ENCODE results near the gene CSRNP3. TPM values are rescaled to one million over a fixed set of nuclear protein-coding genes. Genes with fewer than 3 reads are reported as not detected.

The CSRNP3 gene
- total RNA-seq, 3 donors from 2014 or later (not counting 1 experiment from before 2014, with no cell fraction given) = not detected

DNA sequence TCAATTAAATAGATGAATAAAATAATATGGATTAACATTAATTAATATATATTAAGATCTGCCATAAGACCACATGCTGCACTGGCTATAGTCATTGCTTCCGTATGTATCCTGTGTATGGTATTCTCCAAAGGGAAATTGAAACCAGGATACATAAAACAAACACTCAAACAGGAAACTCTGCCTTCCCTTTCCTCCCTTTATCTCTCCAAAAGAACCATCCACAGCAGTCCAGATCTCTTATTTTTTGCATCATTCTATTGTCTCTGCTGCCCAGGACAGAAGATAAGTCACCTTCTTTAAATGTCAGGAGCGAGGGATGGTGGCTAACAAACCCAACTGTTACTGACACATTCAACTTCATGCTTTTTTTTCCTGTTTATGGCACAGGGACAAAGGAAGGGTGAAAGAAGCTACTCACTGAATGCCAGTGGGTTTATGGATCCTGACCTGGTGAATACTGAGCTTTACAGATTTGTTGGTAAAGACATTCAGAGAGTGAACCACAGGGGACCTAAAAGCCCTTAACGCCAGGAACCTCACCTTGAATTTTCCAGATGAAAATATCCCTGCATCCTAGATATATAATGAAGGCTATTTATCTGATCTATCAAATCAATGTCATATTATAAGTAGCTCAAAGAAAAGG is 67.5 kb downstream of the CSRNP3 start:
- TF ChIP-seq, protein P1, sequence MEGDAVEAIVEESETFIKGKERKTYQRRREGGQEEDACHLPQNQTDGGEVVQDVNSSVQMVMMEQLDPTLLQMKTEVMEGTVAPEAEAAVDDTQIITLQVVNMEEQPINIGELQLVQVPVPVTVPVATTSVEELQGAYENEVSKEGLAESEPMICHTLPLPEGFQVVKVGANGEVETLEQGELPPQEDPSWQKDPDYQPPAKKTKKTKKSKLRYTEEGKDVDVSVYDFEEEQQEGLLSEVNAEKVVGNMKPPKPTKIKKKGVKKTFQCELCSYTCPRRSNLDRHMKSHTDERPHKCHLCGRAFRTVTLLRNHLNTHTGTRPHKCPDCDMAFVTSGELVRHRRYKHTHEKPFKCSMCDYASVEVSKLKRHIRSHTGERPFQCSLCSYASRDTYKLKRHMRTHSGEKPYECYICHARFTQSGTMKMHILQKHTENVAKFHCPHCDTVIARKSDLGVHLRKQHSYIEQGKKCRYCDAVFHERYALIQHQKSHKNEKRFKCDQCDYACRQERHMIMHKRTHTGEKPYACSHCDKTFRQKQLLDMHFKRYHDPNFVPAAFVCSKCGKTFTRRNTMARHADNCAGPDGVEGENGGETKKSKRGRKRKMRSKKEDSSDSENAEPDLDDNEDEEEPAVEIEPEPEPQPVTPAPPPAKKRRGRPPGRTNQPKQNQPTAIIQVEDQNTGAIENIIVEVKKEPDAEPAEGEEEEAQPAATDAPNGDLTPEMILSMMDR (IDR thresholded peaks at IDR 0.05) = no peak
- H3K27me3 Mint-ChIP-seq (ENCODE audit: low read depth in 2 of 2) = peaks cover 0 to 3% of the 10 kb centered on the region in 2 donors
- ATAC-seq (no peak), DNase-seq (no peak)
- WGBS (ENCODE audit: insufficient coverage) = no CpG with 5 or more reads among the region's 3 CpGs
- Histone ChIP-seq H3K4me3 (ENCODE audit: low read length) (no peak overlapping the region), H3K4me1 (ENCODE audit: control insufficient read depth, insufficient read depth, low read length) (no peaks in the 10 kb centered on the region), H3K27me3 (ENCODE audit: control insufficient read depth, insufficient read depth, low read length) (peaks cover 2% of the 10 kb centered on the region), H3K27ac (ENCODE audit: low read length) (no peak overlapping the region), H3K36me3 (ENCODE audit: control insufficient read depth, insufficient read depth, low read length) (no peaks in the 10 kb centered on the region), H3K9me3 (ENCODE audit: control insufficient read depth, insufficient read depth, low read length) (no peaks in the 10 kb centered on the region)
- no peaks in the 10 kb centered on the region for H3K36me3 Mint-ChIP-seq
- H3K27ac Mint-ChIP-seq = no peak overlapping the region
- H3K9me3 Mint-ChIP-seq = no peaks in the 10 kb centered on the region
- no peaks in the 10 kb centered on the region for H3K4me1 Mint-ChIP-seq
- H3K4me3 Mint-ChIP-seq = no peak overlapping the region
- intact Hi-C loops (cut with micrococcal nuclease) = no loop called here

- no peak overlapping the region for H3K4me3 ChIP-seq (ENCODE audit: low read length)
- H3K9me3 ChIP-seq (ENCODE audit: control insufficient read depth, insufficient read depth, low read length) = no peaks in the 10 kb centered on the region
- DNase-seq = no peak
- ATAC-seq = no peak
- H3K27ac ChIP-seq (ENCODE audit: low read length) = no peak overlapping the region
- no peaks in the 10 kb centered on the region for H3K36me3 ChIP-seq (ENCODE audit: control insufficient read depth, insufficient read depth, low read length)
- Mint-ChIP-seq H3K9me3 (no peaks in the 10 kb centered on the region), H3K27me3 (ENCODE audit: low read depth in 2 of 2) (peaks cover 0 to 3% of the 10 kb centered on the region in 2 donors), H3K4me1 (no peaks in the 10 kb centered on the region), H3K27ac (no peak overlapping the region), H3K36me3 (no peaks in the 10 kb centered on the region), H3K4me3 (no peak overlapping the region)
- TF ChIP-seq, protein P1 (IDR thresholded peaks at IDR 0.05) = no peak
- intact Hi-C loops (cut with micrococcal nuclease) = no loop called here
- H3K27me3 ChIP-seq (ENCODE audit: control insufficient read depth, insufficient read depth, low read length) = peaks cover 2% of the 10 kb centered on the region
- no peaks in the 10 kb centered on the region for H3K4me1 ChIP-seq (ENCODE audit: control insufficient read depth, insufficient read depth, low read length)
Observed at GRCh38 chr2:165539985-165540384, 70.5 kb downstream of the CSRNP3 start.

- Histone ChIP-seq H3K9me3 (ENCODE audit: control insufficient read depth, insufficient read depth, low read length) (no peaks in the 10 kb centered on the region), H3K27ac (ENCODE audit: low read length) (no peak overlapping the region), H3K36me3 (ENCODE audit: control insufficient read depth, insufficient read depth, low read length) (no peaks in the 10 kb centered on the region), H3K27me3 (ENCODE audit: control insufficient read depth, insufficient read depth, low read length) (no peaks in the 10 kb centered on the region), H3K4me3 (ENCODE audit: low read length) (no peak overlapping the region), H3K4me1 (ENCODE audit: control insufficient read depth, insufficient read depth, low read length) (no peaks in the 10 kb centered on the region)
- WGBS (ENCODE audit: insufficient coverage) = 76% methylated on average over 1 of the region's 2 CpGs
- intact Hi-C loops (cut with micrococcal nuclease) = no loop called here
- no peaks in the 10 kb centered on the region for H3K9me3 Mint-ChIP-seq
- no peak for DNase-seq
- H3K4me3 Mint-ChIP-seq = no peak overlapping the region
- no peak overlapping the region for H3K27ac Mint-ChIP-seq
- TF ChIP-seq, protein P1 (IDR thresholded peaks at IDR 0.05) = no peak
- no peaks in the 10 kb centered on the region for H3K27me3 Mint-ChIP-seq (ENCODE audit: low read depth in 2 of 2)
- no peak for ATAC-seq
- H3K4me1 Mint-ChIP-seq = no peaks in the 10 kb centered on the region
- H3K36me3 Mint-ChIP-seq = no peaks in the 10 kb centered on the region
Observed at GRCh38 chr2:165544897-165545296, 75.4 kb downstream of the CSRNP3 start.

GRCh38 chr2:165547900-165548299 is 78.4 kb downstream of the CSRNP3 start:
- Mint-ChIP-seq H3K9me3 (no peaks in the 10 kb centered on the region), H3K4me3 (no peak overlapping the region), H3K4me1 (no peaks in the 10 kb centered on the region), H3K36me3 (no peaks in the 10 kb centered on the region), H3K27me3 (ENCODE audit: low read depth in 2 of 2) (no peaks in the 10 kb centered on the region), H3K27ac (no peak overlapping the region)
- H3K27me3 ChIP-seq (ENCODE audit: control insufficient read depth, insufficient read depth, low read length) = no peaks in the 10 kb centered on the region
- H3K4me1 ChIP-seq (ENCODE audit: control insufficient read depth, insufficient read depth, low read length) = no peaks in the 10 kb centered on the region
- DNase-seq (no peak), ATAC-seq (no peak)
- H3K9me3 ChIP-seq (ENCODE audit: control insufficient read depth, insufficient read depth, low read length) = no peaks in the 10 kb centered on the region
- TF ChIP-seq, protein P1 (IDR thresholded peaks at IDR 0.05) = no peak
- intact Hi-C loops (cut with micrococcal nuclease) = no loop called here
- no peak overlapping the region for H3K4me3 ChIP-seq (ENCODE audit: low read length)
- H3K27ac ChIP-seq (ENCODE audit: low read length) = no peak overlapping the region
- no peaks in the 10 kb centered on the region for H3K36me3 ChIP-seq (ENCODE audit: control insufficient read depth, insufficient read depth, low read length)
